ENCODE results near the gene HOXC9.
A peak's percentile ranks its signal among the peaks of the same experiment; 100 is the strongest.

The HOXC9 gene

GRCh38 chr12:53988541-53989226, 11.3 kb upstream of the HOXC9 start:
- no peak for DNase-seq (ENCODE audit: low spot score)

GRCh38 chr12:53989227-53990113, 10.5 kb upstream of the HOXC9 start:
- DNase-seq (ENCODE audit: low spot score), result no peak

DNA sequence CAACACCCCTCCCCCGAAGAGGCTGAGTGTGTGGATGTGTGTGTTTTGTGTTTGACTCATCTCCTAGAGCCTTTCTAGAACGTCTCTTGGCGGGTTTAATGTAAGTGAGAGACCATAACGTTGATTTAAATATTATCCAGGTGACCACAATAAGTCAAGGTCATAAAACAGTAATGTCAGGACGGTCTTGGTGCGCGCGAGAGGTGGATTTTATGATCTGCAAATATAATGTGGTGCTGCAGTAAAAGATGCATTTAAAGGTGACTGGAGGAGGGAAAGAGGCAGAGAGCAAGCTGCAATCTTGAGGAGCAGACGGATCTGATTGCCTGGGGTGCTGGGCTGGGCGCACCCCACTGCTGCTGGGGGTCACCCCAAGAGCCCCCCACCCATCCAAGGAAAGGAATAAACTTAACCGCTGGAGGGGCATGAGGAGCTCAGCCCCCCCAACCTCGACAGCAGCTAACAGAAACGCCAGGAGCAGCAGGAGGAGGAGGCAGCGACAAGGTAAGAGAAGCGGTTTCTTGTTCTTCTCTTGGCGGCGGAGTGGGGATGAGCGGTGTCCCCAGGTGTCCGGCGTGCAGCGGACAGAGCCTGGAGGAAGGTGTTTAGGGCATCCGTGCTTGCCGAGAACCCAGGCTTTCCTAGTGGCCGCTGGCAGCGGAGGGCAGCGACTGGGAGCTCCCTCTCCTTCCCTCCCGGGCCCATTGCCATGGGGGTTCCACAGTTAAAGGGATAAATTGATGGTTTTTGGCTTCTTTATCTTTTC, 9.5 kb upstream of the HOXC9 start:
- no peak for DNase-seq (ENCODE audit: low spot score)

DNA sequence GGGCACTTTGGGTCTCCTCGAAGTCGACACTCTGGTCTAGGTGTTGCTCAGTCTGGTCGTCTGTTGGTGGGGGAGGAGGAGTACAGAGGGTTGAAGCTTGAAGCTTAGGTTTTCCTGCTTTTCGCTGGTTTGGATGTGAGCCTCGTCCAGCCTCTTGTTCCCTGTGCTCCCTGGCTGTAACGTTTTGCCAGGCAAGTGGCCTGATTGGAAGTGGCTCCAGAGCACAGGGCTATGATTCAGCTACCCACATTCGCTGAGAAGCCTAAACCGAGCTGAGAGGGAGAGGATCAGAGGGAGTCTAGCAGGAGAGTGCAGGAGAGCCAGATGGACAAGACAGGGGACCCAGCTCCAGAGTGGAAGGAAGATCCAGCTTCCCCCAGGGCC, 8.9 kb upstream of the HOXC9 start:
- DNase-seq (ENCODE audit: low spot score), result no peak

DNA sequence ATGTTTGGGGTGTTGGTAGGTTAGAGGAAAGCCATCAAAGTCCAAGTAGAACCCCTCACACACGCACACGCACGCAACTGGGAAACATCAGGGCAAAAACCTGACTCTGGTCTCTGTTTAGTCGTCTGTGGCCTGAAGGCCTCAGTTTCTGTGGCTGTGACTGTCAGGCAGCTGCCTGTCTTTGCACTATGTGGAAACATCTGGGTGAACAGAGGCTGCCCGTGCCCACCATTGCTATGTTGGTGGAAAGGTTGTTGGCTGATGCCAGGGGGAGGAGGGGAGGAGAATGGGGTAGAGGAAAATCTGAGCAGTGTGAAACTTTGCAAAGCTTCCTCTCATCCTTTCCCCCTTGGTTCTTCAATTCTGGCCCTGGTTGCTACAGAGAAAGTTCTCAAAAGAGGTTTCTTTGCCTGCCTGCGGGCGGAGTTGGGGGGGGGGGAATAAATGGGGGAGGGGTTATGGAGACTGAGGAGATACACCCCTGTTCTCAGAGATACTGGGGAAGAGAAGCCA, 7.5 kb upstream of the HOXC9 start:
- DNase-seq (ENCODE audit: low spot score), result no peak

- DNase-seq (ENCODE audit: low spot score), result no peak
Observed at GRCh38 chr12:53993162-53994008, 6.6 kb upstream of the HOXC9 start.

DNA sequence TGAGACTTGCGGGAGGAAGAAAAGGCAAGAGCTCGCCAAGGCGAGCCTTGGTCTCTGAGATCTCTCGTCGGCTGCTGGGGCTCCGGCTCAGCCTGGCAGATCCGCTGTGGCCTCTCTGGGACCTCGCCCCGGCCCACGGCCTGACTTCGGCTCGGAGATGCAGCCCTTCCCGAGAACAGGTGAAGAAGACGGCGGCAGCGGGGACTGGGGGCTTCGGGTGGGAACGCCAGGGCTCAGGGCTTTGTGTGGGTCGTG, 6.0 kb upstream of the HOXC9 start:
- DNase-seq (ENCODE audit: low spot score), result no peak

GRCh38 chr12:53994264-53995001, 5.5 kb upstream of the HOXC9 start:
- DNase-seq (ENCODE audit: low spot score), result no peak

DNA sequence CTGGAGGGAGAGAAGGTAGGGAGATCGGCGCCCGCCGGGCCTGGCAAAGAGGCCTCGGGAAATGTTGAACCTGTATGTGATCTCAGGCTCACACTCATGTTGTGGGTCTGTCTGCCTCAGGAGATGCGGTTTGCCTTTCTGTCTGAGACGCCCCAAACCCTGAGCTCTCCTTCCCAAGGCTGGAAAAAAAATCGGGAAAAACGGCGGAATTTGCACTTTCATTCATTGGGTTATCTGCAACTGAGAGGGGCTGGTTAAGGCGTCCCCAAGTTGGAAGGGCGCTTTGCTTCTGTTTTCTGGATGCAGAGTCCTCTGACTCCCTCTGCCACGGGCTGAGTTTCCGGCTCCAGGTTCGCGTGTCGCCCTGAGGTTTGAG, 5.0 kb upstream of the HOXC9 start:
- DNase-seq (ENCODE audit: low spot score), result peak; percentile 24

- no peak for DNase-seq (ENCODE audit: low spot score)
Observed at GRCh38 chr12:53995378-53996239, 4.4 kb upstream of the HOXC9 start.

DNA sequence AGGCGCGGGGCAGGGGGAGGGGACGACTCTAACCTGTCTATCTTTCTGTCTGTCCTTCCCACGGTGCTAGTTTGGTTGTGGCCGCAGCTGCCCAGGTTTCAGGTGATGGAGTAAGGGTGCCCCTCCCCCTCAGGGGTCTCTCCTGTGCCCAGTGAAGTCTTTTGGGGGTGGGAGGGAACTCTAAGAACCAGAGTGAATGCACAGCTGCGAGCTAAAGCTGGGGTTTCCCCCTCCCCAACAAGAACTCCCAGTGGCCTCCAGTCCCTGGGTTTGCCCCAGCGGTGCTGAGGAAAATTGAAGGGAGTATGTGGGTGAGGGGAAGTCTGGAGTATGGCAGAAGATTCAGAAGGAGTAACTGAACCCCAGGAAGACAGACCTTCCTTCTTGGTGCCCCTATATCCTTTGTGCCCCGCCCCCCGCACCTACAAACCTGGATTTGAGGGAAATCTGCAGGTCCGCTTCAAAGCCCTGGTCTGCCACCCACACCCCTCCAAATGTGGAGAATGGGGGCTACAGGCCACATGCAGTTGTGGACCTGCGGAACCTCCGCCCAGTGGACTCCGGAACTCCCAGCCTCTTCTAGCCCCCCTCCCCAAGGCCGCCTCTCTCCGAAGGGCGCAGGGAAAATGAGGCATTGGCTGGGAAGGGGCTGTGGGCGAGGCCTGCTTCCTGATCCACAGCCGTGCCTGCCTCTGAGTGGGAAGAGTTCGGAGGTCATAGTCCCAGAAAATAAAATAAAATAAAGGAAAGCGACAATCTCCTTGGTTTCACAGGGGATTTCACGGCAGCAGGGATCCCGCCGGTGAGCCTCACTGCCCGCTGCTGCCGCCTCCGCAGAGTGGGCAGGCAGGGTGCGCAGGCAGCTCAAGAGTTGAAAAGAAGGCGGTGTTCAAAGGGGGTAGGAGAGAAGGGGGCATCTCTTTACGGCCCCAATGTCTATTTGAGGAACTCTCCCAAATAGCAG, 3.4 kb upstream of the HOXC9 start:
- DNase-seq (ENCODE audit: low spot score), result no peak

DNA sequence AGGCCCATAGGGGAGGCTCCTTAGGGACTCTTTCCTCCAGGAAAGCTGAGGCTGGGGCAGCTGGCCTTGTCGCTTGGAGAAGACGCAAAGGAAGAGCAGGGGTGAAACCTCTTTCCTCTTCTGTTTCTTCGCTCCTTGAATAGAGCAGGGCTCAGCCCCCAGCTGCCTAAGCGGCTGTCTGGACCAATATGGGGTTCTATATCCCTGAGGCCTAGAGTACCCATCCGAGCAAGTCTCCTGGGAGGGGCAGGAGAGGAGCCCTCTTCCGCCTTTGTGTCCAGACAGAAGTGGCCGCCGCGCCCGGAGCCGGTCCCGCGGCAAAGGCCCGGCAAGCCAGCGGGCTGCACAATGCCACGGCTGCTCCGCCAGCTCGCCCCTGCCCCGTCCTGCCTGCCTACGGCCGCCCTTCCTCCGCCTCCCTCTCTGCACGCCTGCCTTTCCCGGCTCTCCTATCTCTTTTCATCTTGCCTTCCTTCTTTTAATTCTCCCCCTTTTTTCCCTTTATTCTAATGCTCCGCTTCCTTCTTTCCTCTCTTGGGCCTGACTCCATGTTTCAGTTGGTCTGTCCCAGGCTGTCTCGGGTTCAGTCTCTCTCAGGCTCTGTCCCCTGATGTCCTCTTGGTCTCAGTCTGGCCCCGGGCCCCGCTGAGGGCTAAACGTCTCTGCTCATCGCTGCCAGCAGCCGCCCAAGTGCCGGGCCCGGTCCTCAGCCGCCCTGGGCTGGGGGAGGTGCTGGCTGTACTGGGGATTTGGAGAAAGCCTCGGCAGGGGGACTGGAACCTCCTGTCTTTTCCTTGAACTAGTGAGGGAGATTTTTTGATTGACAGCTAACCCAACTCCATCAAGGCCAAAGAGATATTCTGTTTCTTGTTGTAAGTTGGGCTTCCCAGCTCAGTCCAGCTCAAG, 2.5 kb upstream of the HOXC9 start:
- no peak for DNase-seq (ENCODE audit: low spot score)

DNA sequence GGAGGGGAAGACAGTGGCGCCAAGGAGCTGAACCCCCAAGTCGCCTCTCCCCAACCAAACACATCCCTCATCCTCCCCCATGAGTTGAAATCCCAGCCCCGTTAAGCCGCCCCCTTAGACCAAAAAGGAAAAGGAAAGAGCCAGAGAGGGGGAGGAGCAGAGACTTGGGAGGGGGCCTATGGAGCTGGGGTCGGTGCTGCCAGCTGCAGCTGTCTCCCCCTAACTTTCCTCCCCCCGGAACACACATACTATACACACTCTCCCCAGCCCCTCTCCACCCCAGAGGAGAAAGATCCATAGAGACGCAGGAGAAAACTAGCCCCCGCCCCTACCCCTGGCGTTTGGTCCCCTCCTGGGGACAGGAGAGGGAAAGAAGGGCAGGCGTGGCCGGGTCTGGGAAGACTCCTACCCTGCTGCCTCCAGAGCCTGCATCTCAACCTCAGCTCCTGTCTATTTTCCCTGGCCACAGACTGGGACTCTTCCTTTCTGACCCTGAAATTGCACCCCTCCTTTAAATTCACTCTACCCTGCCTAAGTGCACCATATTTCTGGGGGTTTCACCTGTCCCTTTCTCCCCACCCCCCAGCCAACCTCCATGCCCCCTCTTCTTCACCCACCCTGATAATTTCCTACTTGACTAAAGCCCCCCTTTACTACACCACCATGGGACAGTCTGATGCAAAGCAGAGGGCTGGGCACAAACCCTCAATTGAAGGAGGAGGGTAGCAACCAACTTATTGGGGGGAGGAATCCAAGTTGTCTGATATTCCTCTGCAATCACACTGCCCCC, 1.7 kb upstream of the HOXC9 start:
- no peak for DNase-seq (ENCODE audit: low spot score)

DNA sequence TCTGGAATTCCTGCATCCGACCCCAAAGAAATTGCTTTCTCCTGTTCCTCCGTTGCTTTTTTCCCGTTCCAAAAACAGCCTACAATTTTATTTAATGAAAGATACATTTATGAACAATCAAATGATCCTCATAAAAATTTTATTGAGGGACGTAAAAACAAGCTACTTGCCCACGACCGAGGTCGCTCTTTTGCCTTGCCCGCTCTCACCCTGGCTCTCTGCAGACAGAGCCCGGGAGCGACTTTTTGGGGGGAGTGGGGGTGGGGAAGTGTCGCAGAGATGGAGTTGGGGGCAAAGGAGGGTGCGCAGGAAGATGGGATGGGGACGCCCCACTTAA, 1.1 kb upstream of the HOXC9 start:
- no peak for DNase-seq (ENCODE audit: low spot score)

DNA sequence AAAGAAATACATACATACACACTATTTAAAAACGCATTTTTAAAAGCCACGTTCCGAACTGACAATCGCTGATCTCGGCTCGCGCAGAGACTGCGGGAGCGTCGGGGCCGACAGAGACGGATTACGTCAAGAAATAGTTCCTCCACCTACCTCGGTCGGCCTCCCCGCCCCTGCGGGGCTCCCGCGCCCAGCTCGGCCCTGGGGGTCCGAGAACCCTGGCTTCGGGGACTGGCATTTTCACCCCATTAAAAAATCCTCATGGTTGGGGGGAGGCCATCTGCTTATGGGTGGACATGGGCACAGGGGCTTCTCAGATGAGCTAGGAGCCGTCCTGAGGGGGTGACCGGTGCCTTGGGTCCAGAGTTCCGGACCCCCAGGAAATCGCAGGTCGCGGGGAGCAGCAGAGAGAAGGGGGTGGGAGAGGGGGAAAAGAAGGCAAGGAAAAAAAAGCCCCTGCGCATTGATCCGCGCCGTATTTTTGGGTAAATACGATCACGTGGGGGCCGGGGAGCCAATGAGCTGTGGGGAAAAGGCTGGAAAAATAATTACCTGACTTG, 324 bp upstream of the HOXC9 start:
- no peak for DNase-seq (ENCODE audit: low spot score)

DNA sequence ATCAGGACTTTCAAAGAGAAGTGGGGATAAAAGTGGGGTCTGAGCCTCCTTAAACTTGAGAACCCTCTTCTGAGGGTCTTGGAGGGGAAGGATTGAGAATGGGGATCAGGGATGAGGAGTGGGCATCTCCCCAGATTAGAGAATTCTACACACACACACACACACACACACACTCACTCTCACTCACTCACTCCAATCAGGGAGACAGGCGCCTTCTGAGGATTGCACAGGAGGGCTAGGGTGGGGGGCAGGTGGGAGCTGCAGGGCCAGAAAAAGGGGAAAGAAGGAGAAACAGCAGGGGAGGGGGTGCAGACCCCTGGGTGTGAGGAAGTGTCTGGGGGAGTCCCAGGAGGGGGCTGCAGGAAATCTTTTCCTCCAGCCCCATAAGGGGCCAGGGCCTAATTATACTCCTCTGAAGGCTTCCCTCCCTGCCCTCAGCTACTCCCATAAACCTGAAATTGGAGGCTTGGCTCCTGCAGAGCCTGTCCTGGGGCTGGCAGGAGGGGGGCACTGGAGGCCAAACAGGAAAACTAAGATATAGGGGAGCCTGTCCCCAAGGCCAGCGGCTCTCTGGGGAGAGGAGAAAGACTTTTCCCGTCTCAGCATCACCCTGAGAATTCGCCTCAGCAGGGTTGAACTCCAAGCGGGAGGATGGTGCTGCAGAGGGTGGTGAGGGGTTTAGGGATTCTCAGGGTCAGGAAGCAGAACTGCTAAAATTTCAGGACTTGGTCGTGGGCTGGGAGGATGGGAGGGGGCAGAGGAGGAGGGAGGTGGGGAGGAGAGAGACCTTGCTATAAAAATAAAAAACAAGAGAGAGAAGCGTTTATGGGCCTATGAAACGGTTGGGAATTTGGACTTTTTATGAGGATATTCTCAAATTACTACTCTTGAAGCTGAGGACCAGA, 1.6 kb downstream of the HOXC9 start:
- DNase-seq (ENCODE audit: low spot score), result no peak
